AG09309 (cell line): Measurements from ENCODE around the gene ARPC3.
"Not testable (repeated sequence)": the region's sequence is repeated elsewhere in the genome, so short reads cannot be mapped to it uniquely, and the experiment has no call there.

Source experiments
- DNase-seq: peaks from one replicate; pipeline ENCODE4 v3.0.0-alpha.2; 2010; ENCODE audit warnings: low read depth
- H3K4me3 ChIP-seq: 2 replicates; pipeline ENCODE4 v1.5.1; 2011; ENCODE audit warnings: mild to moderate bottlenecking, low read depth, low read length, moderate library complexity; ENCODE audit not compliant: control insufficient read depth
- CTCF ChIP-seq: IDR thresholded peaks from 2 replicates; pipeline ENCODE4 v1.5.1; 2011; ENCODE audit warnings: mild to moderate bottlenecking, low read depth, low read length, inconsistent platforms; ENCODE audit not compliant: insufficient read depth, control insufficient read depth; ENCODE audit errors: missing control alignments

Gene ARPC3

GRCh38 chr12:110465024-110465423 lies 14.9 kb upstream of the ARPC3 start:
- H3K4me3 ChIP-seq = no peak overlapping the region
- no peak for TF ChIP-seq CTCF
- DNase-seq = no peak

GRCh38 chr12:110461189-110461588 lies 11.1 kb upstream of the ARPC3 start:
- not testable (repeated sequence) for DNase-seq

GRCh38 chr12:110458756-110459155 lies 8.6 kb upstream of the ARPC3 start:
- no peak for TF ChIP-seq CTCF
- no peak for DNase-seq
- H3K4me3 ChIP-seq = no peak overlapping the region

More at GRCh38 chr12:110461189-110461588, 11.1 kb upstream of the ARPC3 start:
- H3K4me3 ChIP-seq = not testable (repeated sequence)

GRCh38 chr12:110453569-110454296 lies 3.6 kb upstream of the ARPC3 start:
- DNase-seq = no peak
- H3K4me3 ChIP-seq = no peak overlapping the region

GRCh38 chr12:110451263-110451662 lies 1.1 kb upstream of the ARPC3 start:
- no peak for DNase-seq
- no peak for TF ChIP-seq CTCF

More at GRCh38 chr12:110453569-110454296, 3.6 kb upstream of the ARPC3 start:
- TF ChIP-seq CTCF = no peak

GRCh38 chr12:110444455-110444854 lies 5.7 kb downstream of the ARPC3 start:
- TF ChIP-seq CTCF = no peak
- no peak overlapping the region for H3K4me3 ChIP-seq
- no peak for DNase-seq

More at GRCh38 chr12:110451263-110451662, 1.1 kb upstream of the ARPC3 start:
- H3K4me3 ChIP-seq = no peak overlapping the region

GRCh38 chr12:110436231-110436630 lies 13.9 kb downstream of the ARPC3 start:
- no peak for DNase-seq
- no peak for TF ChIP-seq CTCF
- no peak overlapping the region for H3K4me3 ChIP-seq
